ENCODE data around the gene GPC6.

The GPC6 gene

GRCh38 chr13:93284064-93284463 is 57.5 kb downstream of the GPC6 start:
- no peak overlapping the region for H3K4me3 ChIP-seq (ENCODE audit: low read depth, low read length)
- TF ChIP-seq CTCF (IDR thresholded peaks at IDR 0.05; ENCODE audit: borderline replicate concordance, insufficient read depth, low read depth, low read length) = no peak

GRCh38 chr13:93286047-93286446 is 59.4 kb downstream of the GPC6 start:
- TF ChIP-seq CTCF (IDR thresholded peaks at IDR 0.05; ENCODE audit: borderline replicate concordance, insufficient read depth, low read depth, low read length) = no peak
- no peak overlapping the region for H3K4me3 ChIP-seq (ENCODE audit: low read depth, low read length)

GRCh38 chr13:93289053-93289452 is 62.4 kb downstream of the GPC6 start:
- H3K4me3 ChIP-seq (ENCODE audit: low read depth, low read length) = no peak overlapping the region
- TF ChIP-seq CTCF (IDR thresholded peaks at IDR 0.05; ENCODE audit: borderline replicate concordance, insufficient read depth, low read depth, low read length) = no peak

GRCh38 chr13:93289842-93290241 is 63.2 kb downstream of the GPC6 start:
- no peak overlapping the region for H3K4me3 ChIP-seq (ENCODE audit: low read depth, low read length)
- TF ChIP-seq CTCF (IDR thresholded peaks at IDR 0.05; ENCODE audit: borderline replicate concordance, insufficient read depth, low read depth, low read length) = no peak

- no peak for TF ChIP-seq CTCF (IDR thresholded peaks at IDR 0.05; ENCODE audit: borderline replicate concordance, insufficient read depth, low read depth, low read length)
- no peak overlapping the region for H3K4me3 ChIP-seq (ENCODE audit: low read depth, low read length)
Observed at GRCh38 chr13:93290503-93290902, 63.9 kb downstream of the GPC6 start.

- no peak overlapping the region for H3K4me3 ChIP-seq (ENCODE audit: low read depth, low read length)
- no peak for TF ChIP-seq CTCF (IDR thresholded peaks at IDR 0.05; ENCODE audit: borderline replicate concordance, insufficient read depth, low read depth, low read length)
Observed at GRCh38 chr13:93292366-93292765, 65.8 kb downstream of the GPC6 start.

- no peak for TF ChIP-seq CTCF (IDR thresholded peaks at IDR 0.05; ENCODE audit: borderline replicate concordance, insufficient read depth, low read depth, low read length)
- no peak overlapping the region for H3K4me3 ChIP-seq (ENCODE audit: low read depth, low read length)
Observed at GRCh38 chr13:93293710-93294109, 67.1 kb downstream of the GPC6 start.

Data from GM12875 (cell line).